WTC11 (cell line): Measurements from ENCODE around the gene TMEM54. TPM values are rescaled to one million over a fixed set of nuclear protein-coding genes. Genes with fewer than 3 reads are reported as not detected.

Source experiments
- ATAC-seq: fragments of 200-7000 bp; cut with Tn5 transposase; 2 replicates; pipeline ENCODE4 v1.10.0; 2021; ENCODE audit warnings: mild to moderate bottlenecking, moderate library complexity
- CTCF ChIA-PET: fragments of 300-600 bp; sonication (Branson Sonifier 250); formaldehyde crosslinking; loops from one replicate; lab custom pipeline; 2021; ENCODE audit warnings: antibody characterized with exemption; lab: Charles Lee
- POLR2A ChIA-PET: fragments of 350-600 bp; sonication (Branson Sonifier 250); formaldehyde crosslinking; loops from one replicate; lab custom pipeline; 2021; ENCODE audit warnings: antibody characterized with exemption; lab: Charles Lee
- DNase-seq: peaks from one replicate; pipeline ENCODE4 v3.0.0; 2021; ENCODE audit warnings: low spot score
- H3K27ac Mint-ChIP-seq: 2 replicates; pipeline ENCODE4 v1.8.0; 2021; ENCODE audit warnings: mixed read lengths
- H3K27me3 Mint-ChIP-seq: 2 replicates; pipeline ENCODE4 v1.8.0; 2021; ENCODE audit warnings: low read depth, mild to moderate bottlenecking, moderate library complexity, mixed read lengths
- H3K36me3 Mint-ChIP-seq: 2 replicates; pipeline ENCODE4 v1.8.0; 2021; ENCODE audit warnings: mixed read lengths
- H3K4me1 Mint-ChIP-seq: 2 replicates; pipeline ENCODE4 v1.8.0; 2022; ENCODE audit warnings: mixed read lengths
- H3K4me3 Mint-ChIP-seq: 2 replicates; pipeline ENCODE4 v1.8.0; 2021; ENCODE audit warnings: mild to moderate bottlenecking, moderate library complexity, mixed read lengths
- H3K9me3 Mint-ChIP-seq: 2 replicates; pipeline ENCODE4 v1.8.0; 2021; ENCODE audit warnings: mixed read lengths
- AR ChIP-seq: fragments of 250-450 bp; sonication (Bioruptor Pico); IDR thresholded peaks from 2 replicates; pipeline ENCODE4 v1.9.0; 2021; ENCODE audit warnings: mild to moderate bottlenecking
- ATF1 ChIP-seq: sonication (generic); formaldehyde crosslinking; IDR thresholded peaks from 2 replicates; pipeline ENCODE4 v1.8.1; 2023; ENCODE audit warnings: mild to moderate bottlenecking, moderate library complexity, missing genetic modification reagents
- ATF3 ChIP-seq: sonication (generic); formaldehyde crosslinking; conservative IDR thresholded peaks from 2 replicates; pipeline ENCODE4 v1.8.1; 2022; ENCODE audit warnings: mild to moderate bottlenecking, missing genetic modification reagents
- ATF6 ChIP-seq: sonication (generic); formaldehyde crosslinking; IDR thresholded peaks from 2 replicates; pipeline ENCODE4 v1.8.1; 2023; ENCODE audit warnings: mild to moderate bottlenecking, missing genetic modification reagents
- ERG ChIP-seq: fragments of 250-450 bp; sonication (Bioruptor Pico); IDR thresholded peaks from 2 replicates; pipeline ENCODE4 v1.8.0; 2021; ENCODE audit warnings: mild to moderate bottlenecking
- ESRRA ChIP-seq: sonication (generic); formaldehyde crosslinking; IDR thresholded peaks from 2 replicates; pipeline ENCODE4 v1.8.1; 2022; ENCODE audit warnings: mild to moderate bottlenecking, missing genetic modification reagents, borderline replicate concordance
- ETV6 ChIP-seq: sonication (generic); formaldehyde crosslinking; IDR thresholded peaks from 2 replicates; pipeline ENCODE4 v1.8.1; 2022; ENCODE audit warnings: mild to moderate bottlenecking, missing genetic modification reagents
- FOXK1 ChIP-seq: sonication (generic); formaldehyde crosslinking; IDR thresholded peaks from 2 replicates; pipeline ENCODE4 v1.8.0; 2022; ENCODE audit warnings: mild to moderate bottlenecking, moderate library complexity, missing genetic modification reagents
- GABPB1 ChIP-seq: sonication (generic); formaldehyde crosslinking; IDR thresholded peaks from 2 replicates; pipeline ENCODE4 v1.8.1; 2023; ENCODE audit warnings: mild to moderate bottlenecking, missing genetic modification reagents
- IRF2 ChIP-seq: sonication (generic); formaldehyde crosslinking; IDR thresholded peaks from 2 replicates; pipeline ENCODE4 v1.8.0; 2022; ENCODE audit warnings: low read depth, missing genetic modification reagents, borderline replicate concordance
- NFE2L1 ChIP-seq: sonication (generic); formaldehyde crosslinking; IDR thresholded peaks from 2 replicates; pipeline ENCODE4 v1.8.1; 2023; ENCODE audit warnings: missing genetic modification reagents
- NR1H2 ChIP-seq: sonication (generic); formaldehyde crosslinking; IDR thresholded peaks from 2 replicates; pipeline ENCODE4 v1.9.0; 2021; ENCODE audit warnings: mild to moderate bottlenecking, moderate library complexity, missing genetic modification reagents
- SMAD3 ChIP-seq: sonication (generic); formaldehyde crosslinking; IDR thresholded peaks from 2 replicates; pipeline ENCODE4 v1.8.0; 2022; ENCODE audit warnings: missing genetic modification reagents, mild to moderate bottlenecking, borderline replicate concordance
- ZBTB43 ChIP-seq: sonication (generic); formaldehyde crosslinking; IDR thresholded peaks from 2 replicates; pipeline ENCODE4 v1.8.1; 2023; ENCODE audit warnings: mild to moderate bottlenecking, missing genetic modification reagents
- ZNF121 ChIP-seq: sonication (generic); formaldehyde crosslinking; IDR thresholded peaks from 2 replicates; pipeline ENCODE4 v1.8.0; 2023; ENCODE audit warnings: missing genetic modification reagents
- ZNF281 ChIP-seq: sonication (generic); formaldehyde crosslinking; IDR thresholded peaks from 2 replicates; pipeline ENCODE4 v1.8.0; 2023; ENCODE audit warnings: mild to moderate bottlenecking, missing genetic modification reagents
- ZNF416 ChIP-seq: fragments of 250-450 bp; sonication (Bioruptor Pico); IDR thresholded peaks from 2 replicates; pipeline ENCODE4 v1.9.0; 2021; ENCODE audit warnings: mild to moderate bottlenecking, inconsistent platforms
- ZNF512 ChIP-seq: sonication (generic); formaldehyde crosslinking; IDR thresholded peaks from 2 replicates; pipeline ENCODE4 v1.8.1; 2022; ENCODE audit warnings: missing genetic modification reagents, borderline replicate concordance
- total RNA-seq: library from RNA; stranded (reverse); gene quantifications from 3 replicates; pipeline ENCODE4 v1.2.3, GENCODE V29; 2021

TMEM54 gene
- total RNA-seq, 1 experiment from 2014 or later, result 20.7 TPM

- ChIA-PET POLR2A (no interaction called here), CTCF (interaction anchor here (1.1 kb wide), 1 partner anchor 138 kb away, joined by 3 read pairs; no protein-coding TSS in a partner anchor)
- Mint-ChIP-seq H3K36me3 (peaks cover 31% of the 10 kb centered on the region), H3K27ac (no peak overlapping the region), H3K27me3 (no peaks in the 10 kb centered on the region), H3K9me3 (no peaks in the 10 kb centered on the region), H3K4me3 (no peak overlapping the region), H3K4me1 (no peaks in the 10 kb centered on the region)
- no peak for DNase-seq
- no peak for TF ChIP-seq ATF3 (CRISPR knock-in tag)
- TF ChIP-seq ZBTB43 (CRISPR knock-in tag), result no peak
- TF ChIP-seq FOXK1 (CRISPR knock-in tag), result no peak
- no peak for TF ChIP-seq IRF2
- TF ChIP-seq ESRRA, result no peak
- no peak for TF ChIP-seq ZNF416 (CRISPR knock-in tag)
- TF ChIP-seq ZNF121 (CRISPR knock-in tag), result no peak
- TF ChIP-seq GABPB1 (CRISPR knock-in tag), result no peak
- TF ChIP-seq ERG (CRISPR knock-in tag), result no peak
- no peak for TF ChIP-seq AR
- TF ChIP-seq ZNF512 (CRISPR knock-in tag), result no peak
- no peak for TF ChIP-seq SMAD3 (CRISPR knock-in tag)
- no peak for TF ChIP-seq ATF1
- no peak for ATAC-seq
These were observed 47.2 kb upstream of the TMEM54 start for GRCh38 chr1:32948390-32948722.

GRCh38 chr1:32947669-32948389 lies 46.6 kb upstream of the TMEM54 start:
- no peak overlapping the region for H3K27ac Mint-ChIP-seq
- CTCF ChIA-PET, result interaction anchor here (1.1 kb wide), 1 partner anchor 138 kb away, joined by 3 read pairs; no protein-coding TSS in a partner anchor
- no peak overlapping the region for H3K4me3 Mint-ChIP-seq
- H3K4me1 Mint-ChIP-seq, result no peaks in the 10 kb centered on the region
- no peaks in the 10 kb centered on the region for H3K9me3 Mint-ChIP-seq
- POLR2A ChIA-PET, result no interaction called here
- ATAC-seq (no peak), DNase-seq (no peak)
- H3K27me3 Mint-ChIP-seq, result no peaks in the 10 kb centered on the region
- peaks cover 31% of the 10 kb centered on the region for H3K36me3 Mint-ChIP-seq
- no peak for TF ChIP-seq ETV6 (CRISPR knock-in tag)
- TF ChIP-seq ATF6 (CRISPR knock-in tag), result no peak
- no peak for TF ChIP-seq NFE2L1
- no peak for TF ChIP-seq ZNF281 (CRISPR knock-in tag)
- TF ChIP-seq NR1H2 (CRISPR knock-in tag), result no peak
